ENCODE data around the gene PIK3CB.

PIK3CB gene

DNA sequence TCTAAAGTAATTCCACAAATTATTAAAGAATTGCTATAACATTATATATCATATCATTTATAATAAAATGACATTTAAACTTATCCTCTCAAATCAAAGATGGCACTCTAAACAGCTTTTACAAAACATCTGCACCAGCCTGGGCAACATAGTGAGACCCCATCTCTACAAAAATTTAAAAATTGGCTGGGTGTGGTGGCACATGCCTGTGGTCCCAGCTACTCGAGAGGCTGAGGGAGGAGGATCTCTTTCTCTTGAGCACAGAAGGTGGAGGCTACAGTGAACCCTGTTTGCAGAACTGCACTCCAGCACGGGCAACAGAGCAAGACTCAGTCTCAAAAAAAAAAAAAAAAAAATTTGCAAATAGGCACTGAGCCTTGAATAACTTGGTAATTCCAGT lies 63.1 kb downstream of the PIK3CB start (continued):
- TF ChIP-seq ZNF843 (tag by site-specific recombination; IDR thresholded peaks at IDR 0.05) = no peak
- TF ChIP-seq SETDB1 (IDR thresholded peaks at IDR 0.05; ENCODE audit: insufficient read length, low read length) = no peak
- no peak for TF ChIP-seq SP7 (tag by site-specific recombination; IDR thresholded peaks at IDR 0.05)
- no peak for TF ChIP-seq KLF7 (tag by site-specific recombination; IDR thresholded peaks at IDR 0.05; ENCODE audit: borderline replicate concordance)
- no peak for TF ChIP-seq ZNF596 (tag by site-specific recombination; IDR thresholded peaks at IDR 0.05)
- no peak for TF ChIP-seq ZNF514 (tag by site-specific recombination; IDR thresholded peaks at IDR 0.05)
- no peak for TF ChIP-seq SCRT1 (tag by site-specific recombination; IDR thresholded peaks at IDR 0.05; ENCODE audit: borderline replicate concordance)
- TF ChIP-seq ZNF555 (tag by site-specific recombination; conservative IDR thresholded peaks at IDR 0.05) = no peak

DNA sequence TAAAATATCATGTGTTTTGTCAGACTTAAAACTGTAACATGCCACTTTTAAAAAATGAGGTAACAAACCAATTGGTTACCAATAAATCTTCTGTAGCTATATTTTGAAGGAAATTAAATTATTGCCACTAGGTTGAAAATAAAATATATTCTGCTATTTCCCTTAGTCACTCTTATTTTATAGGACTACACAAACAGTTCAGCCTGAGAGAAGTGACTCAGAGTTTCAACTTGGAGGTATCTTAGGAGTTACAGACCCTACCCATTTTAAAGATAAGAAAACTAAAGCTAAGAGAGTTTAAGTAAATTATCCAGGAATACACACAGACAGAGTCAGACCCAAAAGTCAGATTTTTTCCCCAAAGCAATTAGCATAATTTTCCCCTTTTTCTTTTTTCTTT lies 65.1 kb downstream of the PIK3CB start:
- TF ChIP-seq SALL2 (tag by site-specific recombination; IDR thresholded peaks at IDR 0.05; ENCODE audit: borderline replicate concordance) (no peak), ZNF202 (tag by site-specific recombination; IDR thresholded peaks at IDR 0.05; ENCODE audit: borderline replicate concordance) (no peak), TCF7L2 (IDR thresholded peaks at IDR 0.05; ENCODE audit: borderline replicate concordance, low read depth, low read length) (no peak), ZNF248 (tag by site-specific recombination; IDR thresholded peaks at IDR 0.05) (no peak)
- TF ChIP-seq, protein P1, sequence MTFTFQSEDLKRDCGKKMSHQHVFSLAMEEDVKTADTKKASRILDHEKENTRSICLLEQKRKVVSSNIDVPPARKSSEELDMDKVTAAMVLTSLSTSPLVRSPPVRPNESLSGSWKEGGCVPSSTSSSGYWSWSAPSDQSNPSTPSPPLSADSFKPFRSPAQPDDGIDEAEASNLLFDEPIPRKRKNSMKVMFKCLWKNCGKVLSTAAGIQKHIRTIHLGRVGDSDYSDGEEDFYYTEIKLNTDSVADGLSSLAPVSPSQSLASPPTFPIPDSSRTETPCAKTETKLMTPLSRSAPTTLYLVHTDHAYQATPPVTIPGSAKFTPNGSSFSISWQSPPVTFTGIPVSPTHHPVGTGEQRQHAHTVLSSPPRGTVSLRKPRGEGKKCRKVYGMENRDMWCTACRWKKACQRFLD (tag by site-specific recombination; IDR thresholded peaks at IDR 0.05) = no peak
- TF ChIP-seq, protein P2, sequence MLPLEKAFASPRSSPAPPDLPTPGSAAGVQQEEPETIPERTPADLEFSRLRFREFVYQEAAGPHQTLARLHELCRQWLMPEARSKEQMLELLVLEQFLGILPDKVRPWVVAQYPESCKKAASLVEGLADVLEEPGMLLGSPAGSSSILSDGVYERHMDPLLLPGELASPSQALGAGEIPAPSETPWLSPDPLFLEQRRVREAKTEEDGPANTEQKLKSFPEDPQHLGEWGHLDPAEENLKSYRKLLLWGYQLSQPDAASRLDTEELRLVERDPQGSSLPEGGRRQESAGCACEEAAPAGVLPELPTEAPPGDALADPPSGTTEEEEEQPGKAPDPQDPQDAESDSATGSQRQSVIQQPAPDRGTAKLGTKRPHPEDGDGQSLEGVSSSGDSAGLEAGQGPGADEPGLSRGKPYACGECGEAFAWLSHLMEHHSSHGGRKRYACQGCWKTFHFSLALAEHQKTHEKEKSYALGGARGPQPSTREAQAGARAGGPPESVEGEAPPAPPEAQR (tag by site-specific recombination; IDR thresholded peaks at IDR 0.05) = no peak
- no peaks in the 10 kb centered on the region for H3K9me3 ChIP-seq (ENCODE audit: control insufficient read depth, insufficient read depth, low read depth, low read length)
- H3K4me1 ChIP-seq (ENCODE audit: control insufficient read depth, insufficient read depth, low read length) = no peaks in the 10 kb centered on the region; the same call in 1 of the 2 replicates
- POLR2A ChIA-PET = no interaction called here
- peaks cover 0 to 15% of the 10 kb centered on the region in 2 experiments; a peak in 1 of 3 replicates for H3K36me3 ChIP-seq (ENCODE audit: control insufficient read depth in 2 of 2, insufficient read depth in 1 of 2, low read length in 2 of 2)
- CTCF ChIA-PET = interaction anchor here (1.1 kb wide), 1 partner anchor 291 kb away, joined by 3 read pairs; no protein-coding TSS in a partner anchor
- no peak overlapping the region for H3K27ac ChIP-seq (ENCODE audit: extremely low read depth, low read depth, low read length)
- no peak overlapping the region for H3K4me3 ChIP-seq (ENCODE audit: low read depth, low read length)

DNA sequence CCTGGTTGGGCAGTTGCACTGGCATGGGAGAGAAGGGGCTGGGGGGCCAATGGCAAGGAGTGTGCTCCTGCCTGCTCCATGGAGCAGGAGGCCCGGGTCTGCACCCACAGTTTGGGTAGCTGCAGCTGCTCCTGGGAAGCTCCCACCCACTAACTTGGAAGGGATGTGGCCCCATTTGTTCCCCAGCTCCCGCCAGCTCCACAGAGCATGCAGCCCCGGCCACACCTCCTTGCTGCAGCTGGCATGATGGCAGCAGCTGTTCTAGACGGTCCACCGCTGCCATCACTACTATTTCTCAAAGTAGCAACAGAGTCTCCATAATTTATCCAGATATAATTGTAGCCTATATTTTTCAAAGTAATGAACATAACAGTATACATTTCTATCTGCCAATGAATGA lies 65.8 kb downstream of the PIK3CB start:
- ChIA-PET CTCF (no interaction called here), POLR2A (no interaction called here)
- Histone ChIP-seq H3K4me1 (ENCODE audit: control insufficient read depth, insufficient read depth, low read length) (no peaks in the 10 kb centered on the region), H3K4me3 (ENCODE audit: low read depth, low read length) (no peak overlapping the region), H3K27ac (ENCODE audit: extremely low read depth, low read depth, low read length) (no peak overlapping the region), H3K9me3 (ENCODE audit: control insufficient read depth, insufficient read depth, low read depth, low read length) (no peaks in the 10 kb centered on the region), H3K36me3 (ENCODE audit: control insufficient read depth in 2 of 2, insufficient read depth in 1 of 2, low read length in 2 of 2) (peaks cover 0 to 15% of the 10 kb centered on the region in 2 experiments; a peak in 1 of 3 replicates)
- no peak for TF ChIP-seq FEZF1 (tag by site-specific recombination; IDR thresholded peaks at IDR 0.05)
- TF ChIP-seq ZNF24 (tag by site-specific recombination; IDR thresholded peaks at IDR 0.05) = no peak
- no peak for TF ChIP-seq ZNF621 (tag by site-specific recombination; IDR thresholded peaks at IDR 0.05)
- TF ChIP-seq ZNF600 (tag by site-specific recombination; IDR thresholded peaks at IDR 0.05) = no peak
- TF ChIP-seq ZNF426 (tag by site-specific recombination; IDR thresholded peaks at IDR 0.05) = no peak
- no peak for TF ChIP-seq ZNF529 (tag by site-specific recombination; IDR thresholded peaks at IDR 0.05; ENCODE audit: insufficient replicate concordance)
- TF ChIP-seq, protein P3, sequence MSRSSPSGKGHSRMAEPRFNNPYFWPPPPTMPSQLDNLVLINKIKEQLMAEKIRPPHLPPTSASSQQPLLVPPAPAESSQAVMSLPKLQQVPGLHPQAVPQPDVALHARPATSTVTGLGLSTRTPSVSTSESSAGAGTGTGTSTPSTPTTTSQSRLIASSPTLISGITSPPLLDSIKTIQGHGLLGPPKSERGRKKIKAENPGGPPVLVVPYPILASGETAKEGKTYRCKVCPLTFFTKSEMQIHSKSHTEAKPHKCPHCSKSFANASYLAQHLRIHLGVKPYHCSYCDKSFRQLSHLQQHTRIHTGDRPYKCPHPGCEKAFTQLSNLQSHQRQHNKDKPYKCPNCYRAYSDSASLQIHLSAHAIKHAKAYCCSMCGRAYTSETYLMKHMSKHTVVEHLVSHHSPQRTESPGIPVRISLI (tag by site-specific recombination; IDR thresholded peaks at IDR 0.05) = no peak

All from HEK293 (cell line).